ENCODE measurements around the gene OTUB2.

The OTUB2 gene

GRCh38 chr14:93987815-93988476 lies 38.2 kb upstream of the OTUB2 start:
- TF ChIP-seq CTCF (IDR thresholded peaks at IDR 0.05; ENCODE audit: control insufficient read depth, extremely low read depth, insufficient read depth) = no peak
- DNase-seq (ENCODE audit: low read depth) = no peak
- H3K4me3 ChIP-seq (ENCODE audit: low read depth, low read length) = no peak overlapping the region

- no peak overlapping the region for H3K4me3 ChIP-seq (ENCODE audit: low read depth, low read length)
- TF ChIP-seq CTCF (IDR thresholded peaks at IDR 0.05; ENCODE audit: control insufficient read depth, extremely low read depth, insufficient read depth) = no peak
- DNase-seq (ENCODE audit: low read depth) = no peak
Observed at GRCh38 chr14:93989939-93990338, 36.2 kb upstream of the OTUB2 start.

GRCh38 chr14:93991212-93991611 lies 34.9 kb upstream of the OTUB2 start:
- H3K4me3 ChIP-seq (ENCODE audit: low read depth, low read length) = no peak overlapping the region
- no peak for DNase-seq (ENCODE audit: low read depth)
- TF ChIP-seq CTCF (IDR thresholded peaks at IDR 0.05; ENCODE audit: control insufficient read depth, extremely low read depth, insufficient read depth) = no peak

- TF ChIP-seq CTCF (IDR thresholded peaks at IDR 0.05; ENCODE audit: control insufficient read depth, extremely low read depth, insufficient read depth) = no peak
- no peak for DNase-seq (ENCODE audit: low read depth)
Observed at GRCh38 chr14:93991649-93992048, 34.5 kb upstream of the OTUB2 start.

GRCh38 chr14:93993382-93993781 lies 32.8 kb upstream of the OTUB2 start:
- DNase-seq (ENCODE audit: low read depth) = no peak
- no peak for TF ChIP-seq CTCF (IDR thresholded peaks at IDR 0.05; ENCODE audit: control insufficient read depth, extremely low read depth, insufficient read depth)
- H3K4me3 ChIP-seq (ENCODE audit: low read depth, low read length) = no peak overlapping the region

More at GRCh38 chr14:93991649-93992048, 34.5 kb upstream of the OTUB2 start:
- H3K4me3 ChIP-seq (ENCODE audit: low read depth, low read length) = no peak overlapping the region

GRCh38 chr14:93994919-93995682 lies 31.0 kb upstream of the OTUB2 start:
- no peak overlapping the region for H3K4me3 ChIP-seq (ENCODE audit: low read depth, low read length)
- no peak for TF ChIP-seq CTCF (IDR thresholded peaks at IDR 0.05; ENCODE audit: control insufficient read depth, extremely low read depth, insufficient read depth)
- DNase-seq (ENCODE audit: low read depth) = no peak

Data from LNCaP clone FGC (cell line).